H1 (cell line): ENCODE measurements around the gene PRKAA2. TPM values are rescaled to one million over a fixed set of nuclear protein-coding genes. Genes with fewer than 3 reads are reported as not detected.

ENCODE experiments used
- CHD7 ChIP-seq: fragments of 300-600 bp; sonication (generic); IDR thresholded peaks from 2 replicates; pipeline ENCODE4 v1.7.1; 2012; ENCODE audit warnings: low read length, moderate library complexity, mild to moderate bottlenecking, inconsistent platforms; ENCODE audit not compliant: insufficient replicate concordance
- polyA plus RNA-seq, 7 experiments: library from polyadenylated mRNA; depleted of rRNA in 3 of 7; stranded (reverse) in 5 of 7; unstranded in 2 of 7; fragments of >200 nt in 5 of 7; fragments of 200-250 nt in 2 of 7; gene quantifications; 1 replicate in 5 of 7; 2 replicates in 1 of 7; 4 replicates in 1 of 7; pipeline versions ENCODE4 v1.2.1 to v1.2.3, GENCODE V29; 2011 to 2013; ENCODE audit warnings: missing spikeins in 2 of 7, mixed read lengths in 2 of 7
- total RNA-seq: library from RNA; stranded (reverse); fragmentation: NEBNext Ultra II Directional; extraction: Animal tissue kit (Norgen Biotek cat#: 25700); gene quantifications from 2 replicates; pipeline ENCODE4 v1.2.1, GENCODE V29; 2021

Gene PRKAA2
- total and polyA plus RNA-seq, 2 of the 8 experiments (the other 6 are each of a cell fraction or from before 2014, with no cell fraction given) = 2.6 to 6.4 TPM

GRCh38 chr1:56755911-56756310 is 110.8 kb downstream of the PRKAA2 start (continued):
- TF ChIP-seq CHD7 = no peak
